HL-60 (cell line): ENCODE measurements around the gene ATP2B2.

Experiments
- CTCF ChIP-seq: IDR thresholded peaks from one replicate; pipeline ENCODE4 v1.5.1; 2011; ENCODE audit warnings: low read length, control low read depth, inconsistent platforms; ENCODE audit not compliant: insufficient read depth
- GABPA ChIP-seq: IDR thresholded peaks from 2 replicates; pipeline ENCODE4 v1.6.1; 2012; ENCODE audit warnings: low read depth

DNA sequence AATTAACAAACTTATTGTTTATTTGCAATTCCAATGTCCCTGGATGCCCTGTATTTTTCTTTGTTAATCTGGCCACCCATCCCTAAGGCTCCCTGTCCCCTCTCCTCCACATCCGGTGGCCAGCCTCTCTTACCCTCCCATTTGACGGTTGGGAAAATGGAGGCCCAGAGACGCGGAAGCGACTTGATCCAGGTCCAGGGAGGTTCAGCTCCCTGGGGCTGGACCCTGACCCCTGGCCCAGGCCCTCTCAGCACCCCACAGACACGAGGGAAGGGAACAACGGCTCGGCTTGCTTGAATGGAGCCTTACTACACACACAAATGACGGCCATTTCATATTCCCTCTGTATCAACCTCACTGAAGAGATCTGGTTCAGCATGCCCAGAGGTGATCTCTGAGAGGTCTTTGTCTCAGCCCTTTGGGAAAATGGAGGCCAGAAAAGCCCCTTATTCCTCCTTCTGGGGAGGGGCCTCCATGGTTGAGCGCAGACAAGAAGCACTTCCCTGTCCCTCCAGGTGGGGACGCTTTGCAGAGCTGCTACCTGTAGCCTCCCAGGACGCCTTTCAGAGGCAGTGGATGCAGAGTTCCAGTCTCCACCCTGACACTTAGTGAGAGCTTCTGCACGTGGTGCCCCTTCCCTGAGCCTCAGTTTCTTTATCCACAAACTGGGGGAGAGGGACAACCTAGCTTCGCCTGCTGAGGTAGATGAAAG, 82.1 kb downstream of the ATP2B2 start:
- TF ChIP-seq GABPA (no peak), CTCF (no peak)
